HG02981 (cell line): ENCODE data around the gene UNC50.
"Not testable (repeated sequence)": the region's sequence is repeated elsewhere in the genome, so short reads cannot be mapped to it uniquely, and the experiment has no call there.

Experiments
- ATAC-seq: cut with Tn5 transposase; IDR thresholded peaks from one replicate; pipeline ENCODE4 v1.9.1; 2021; ENCODE audit warnings: mild to moderate bottlenecking, moderate library complexity; ENCODE audit not compliant: unreplicated experiment

UNC50 gene

GRCh38 chr2:98659491-98659840 is 51.1 kb downstream of the UNC50 start:
- ATAC-seq: not testable (repeated sequence)

GRCh38 chr2:98663511-98664090 is 55.2 kb downstream of the UNC50 start:
- no peak for ATAC-seq

GRCh38 chr2:98664323-98664722 is 55.9 kb downstream of the UNC50 start:
- no peak for ATAC-seq

GRCh38 chr2:98665677-98666076 is 57.3 kb downstream of the UNC50 start:
- no peak for ATAC-seq
